Measurements from ENCODE around the gene SULT2A1.

DNA sequence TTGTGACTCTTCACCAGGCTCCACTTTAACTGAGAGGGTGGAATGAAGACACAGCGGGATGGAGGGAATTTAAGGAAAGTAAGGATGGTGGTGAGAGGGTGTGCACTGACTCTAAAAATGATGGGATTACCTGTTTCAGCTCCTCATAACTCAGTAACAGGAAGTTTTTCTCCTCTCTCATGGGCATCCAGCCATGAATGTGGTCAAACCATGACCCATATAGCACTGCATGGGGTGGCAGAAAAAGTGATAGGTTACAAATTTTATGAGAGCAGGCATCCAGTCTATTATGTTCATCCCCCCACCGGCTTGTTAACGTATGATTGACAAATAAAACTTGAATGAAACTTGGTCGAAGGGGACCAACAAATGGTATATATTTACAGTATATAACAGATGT is 7.2 kb downstream of the SULT2A1 start:
- no peak for TF ChIP-seq EZH2 (IDR thresholded peaks at IDR 0.05)
- no peak for TF ChIP-seq POLR2AphosphoS5 (IDR thresholded peaks at IDR 0.05; ENCODE audit: borderline replicate concordance, low read depth, low read length)
- TF ChIP-seq FOXP2 (optimal IDR thresholded peaks at IDR 0.05; ENCODE audit: control extremely low read depth, extremely low read length, insufficient read depth) = no peak
